Measurements from ENCODE around the gene CSF2. TPM values are rescaled to one million over a fixed set of nuclear protein-coding genes. Genes with fewer than 3 reads are reported as not detected.

Gene CSF2
- total and polyA plus RNA-seq, 2 of the 4 experiments (the other 2 are of a cell fraction), result 0.31 TPM; not detected in 1

DNA sequence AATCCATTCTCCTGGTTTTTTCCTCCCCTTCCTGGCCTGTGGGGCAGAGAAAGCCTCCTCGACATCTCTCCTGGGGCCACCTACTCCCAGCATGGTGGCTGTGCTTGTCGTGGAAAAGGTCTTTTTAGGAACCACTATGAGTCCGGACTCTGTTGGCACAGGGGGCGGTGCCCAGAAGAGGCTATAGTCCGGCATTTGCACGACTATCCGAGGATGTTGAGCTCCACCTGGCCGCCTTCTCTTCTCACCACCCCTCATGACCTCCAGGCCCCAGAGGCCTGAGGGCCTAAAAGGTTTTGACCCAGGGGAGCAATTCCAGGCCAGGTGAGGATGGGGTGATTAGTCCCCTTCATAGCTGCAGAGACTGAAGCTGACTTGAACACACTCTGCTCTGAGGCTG, 14.1 kb downstream of the CSF2 start:
- H2BK120ac ChIP-seq (ENCODE audit: low read depth, low read length), result peak overlapping the region; percentile 65; the same call in 1 of the 2 replicates
- no peaks in the 10 kb centered on the region for H4K20me1 ChIP-seq (ENCODE audit: insufficient read depth, low read length)
- TF ChIP-seq, protein P1, sequence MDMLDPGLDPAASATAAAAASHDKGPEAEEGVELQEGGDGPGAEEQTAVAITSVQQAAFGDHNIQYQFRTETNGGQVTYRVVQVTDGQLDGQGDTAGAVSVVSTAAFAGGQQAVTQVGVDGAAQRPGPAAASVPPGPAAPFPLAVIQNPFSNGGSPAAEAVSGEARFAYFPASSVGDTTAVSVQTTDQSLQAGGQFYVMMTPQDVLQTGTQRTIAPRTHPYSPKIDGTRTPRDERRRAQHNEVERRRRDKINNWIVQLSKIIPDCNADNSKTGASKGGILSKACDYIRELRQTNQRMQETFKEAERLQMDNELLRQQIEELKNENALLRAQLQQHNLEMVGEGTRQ (IDR thresholded peaks at IDR 0.05; ENCODE audit: low read depth, low read length), result no peak
- TF ChIP-seq CEBPB (IDR thresholded peaks at IDR 0.05; ENCODE audit: low read depth, low read length) (no peak), CHD1 (IDR thresholded peaks at IDR 0.05; ENCODE audit: low read depth, low read length) (no peak), MAFK (IDR thresholded peaks at IDR 0.05; ENCODE audit: low read depth, low read length) (no peak)
- peak overlapping the region; percentile 80; the same call in 1 of the 2 replicates for H3K4ac ChIP-seq (ENCODE audit: low read depth, low read length)
- H2BK20ac ChIP-seq (ENCODE audit: low read depth, low read length), result peak overlapping the region; percentile 96; the same call in 1 of the 2 replicates
- H3K4me3 ChIP-seq (ENCODE audit: insufficient read depth, low read depth, low read length), result no peak overlapping the region
- dilution Hi-C loops (cut with HindIII; ENCODE audit: low sequenced_read_pairs, unreplicated experiment) (no loop called here), in situ Hi-C loops (cut with MboI; ENCODE audit: low sequenced_read_pairs) (loop anchor here (25.0 kb wide), 1 partner anchor 400 kb away; the partner anchor contains the start of gene IRF1), intact Hi-C loops (cut with micrococcal nuclease) (no loop called here)
- H3K23ac ChIP-seq (ENCODE audit: low read depth, low read length), result no peak overlapping the region
- H3K4me1 ChIP-seq (ENCODE audit: control insufficient read depth, insufficient read depth, low read length), result peaks cover 25% of the 10 kb centered on the region
- no peak overlapping the region for H3K9ac ChIP-seq (ENCODE audit: low read depth, low read length)
- H3K9me3 ChIP-seq (ENCODE audit: control insufficient read depth, insufficient read depth, low read length), result no peaks in the 10 kb centered on the region
- H2AFZ ChIP-seq (replicated peaks; ENCODE audit: low read length, poor library complexity), result no peak overlapping the region
- H4K5ac ChIP-seq (ENCODE audit: low read depth, low read length), result peak overlapping the region; percentile 19; the same call in 1 of the 2 replicates
- 100% methylated on average over 1 of the region's 8 CpGs; no CpG with 5 or more reads in 1 of the 2 experiments for WGBS, 2 experiments (ENCODE audit: extremely low coverage in 2 of 2, insufficient read length in 1 of 2)
- peak overlapping the region; percentile 96; the same call in 2 of the 3 replicates for H2BK15ac ChIP-seq (ENCODE audit: low read depth, low read length)
- H3K56ac ChIP-seq (ENCODE audit: extremely low read depth, insufficient read depth, low read length), result no peak overlapping the region
- no peak overlapping the region for H2AK9ac ChIP-seq (replicated peaks; ENCODE audit: low read depth, low read length, poor library complexity)
- ATAC-seq (ENCODE audit: low read depth), result no peak
- no peaks in the 10 kb centered on the region for H3K79me1 ChIP-seq (ENCODE audit: low read depth in 1 of 2, low read length in 2 of 2)
- peaks cover 21% of the 10 kb centered on the region for H3K9me1 ChIP-seq (ENCODE audit: insufficient read depth, low read length)
- H2BK5ac ChIP-seq (ENCODE audit: low read depth, low read length, poor library complexity, severe bottlenecking), result no peak overlapping the region
- H3K4me2 ChIP-seq (ENCODE audit: low read depth, low read length), result no peak overlapping the region
- H4K8ac ChIP-seq (ENCODE audit: low read depth in 2 of 2, low read length in 2 of 2), result peak overlapping the region in 1 of 2 experiments; percentile 78; a peak in 2 of 4 replicates
- H3K18ac ChIP-seq (ENCODE audit: low read depth, low read length), result no peak overlapping the region
- H3K14ac ChIP-seq (replicated peaks; ENCODE audit: low read depth, low read length), result 0 out of 2 replicates have a peak overlapping the region, but pooled peaks have one; percentile 39
- H3K36me3 ChIP-seq (ENCODE audit: control insufficient read depth, insufficient read depth, low read length), result no peaks in the 10 kb centered on the region
- H2AK5ac ChIP-seq (ENCODE audit: low read depth, low read length), result peak overlapping the region; percentile 85
- no TSS peak for BruUV-seq (replicated peaks)
- POLR2A ChIA-PET (ENCODE audit: unreplicated experiment), result no interaction called here
- no peak for DNase-seq
- peak overlapping the region; percentile 53; the same call in 1 of the 2 replicates for H4K91ac ChIP-seq (ENCODE audit: insufficient read depth, low read depth, low read length)
- CTCF ChIA-PET, result no interaction called here
- H3K27me3 ChIP-seq (ENCODE audit: control insufficient read depth, insufficient read depth, low read length), result no peaks in the 10 kb centered on the region
- no peak overlapping the region for H3K27ac ChIP-seq (ENCODE audit: insufficient read depth, low read length)
